Ishikawa (cell line): Measurements from ENCODE around the gene ZNF142.

Source experiments
- EGR1 ChIP-seq: IDR thresholded peaks from 2 replicates; pipeline ENCODE4 v1.6.1; 2012
- TAF1 ChIP-seq: IDR thresholded peaks from 2 replicates; pipeline ENCODE4 v1.6.1; 2012; ENCODE audit warnings: low read depth, mild to moderate bottlenecking
- USF1 ChIP-seq: IDR thresholded peaks from 2 replicates; pipeline ENCODE4 v1.6.1; 2012

DNA sequence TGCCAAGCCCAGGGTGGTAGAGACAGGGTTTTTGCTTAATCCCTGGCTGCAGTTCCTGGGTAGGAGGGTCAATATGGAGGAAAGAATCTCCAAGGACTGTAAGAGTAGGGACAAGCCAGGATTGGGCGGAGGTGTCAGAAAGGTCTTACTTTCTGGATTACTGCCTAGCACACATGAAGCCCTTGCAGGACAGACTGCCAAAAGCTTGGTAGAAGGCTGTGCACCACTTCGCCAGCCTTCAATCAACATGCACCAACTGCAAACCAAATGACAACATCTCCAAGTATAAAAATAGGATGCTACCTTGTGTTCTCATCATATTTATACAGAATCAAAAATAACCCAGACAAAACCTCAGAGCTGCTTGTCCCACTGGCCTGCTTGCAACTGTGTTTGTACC, 3.7 kb downstream of the ZNF142 start:
- TF ChIP-seq USF1 (no peak), TAF1 (no peak), EGR1 (no peak)
